Astrocyte (in vitro differentiated cells and primary cell): ENCODE data around the gene ZNF3. TPM values are rescaled to one million over a fixed set of nuclear protein-coding genes. Genes with fewer than 3 reads are reported as not detected.

Experiments used
- DNase-seq: peaks from one replicate; pipeline ENCODE4 v3.0.0-alpha.2; 2010; ENCODE audit warnings: low read depth
- FAIRE-seq: peaks from 2 replicates; lab custom pipeline; 2011; peaks lifted over from hg19 to GRCh38; lab: Jason Lieb, UNC
- H2AFZ ChIP-seq: 2 replicates; pipeline ENCODE4 v1.6.0; 2012; ENCODE audit warnings: low read depth, low read length, inconsistent platforms
- H3K27ac ChIP-seq: 2 replicates; pipeline ENCODE4 v1.5.1; 2011; ENCODE audit warnings: low read depth, low read length, inconsistent platforms
- H3K27me3 ChIP-seq: 2 replicates; pipeline ENCODE4 v1.6.0; 2011; ENCODE audit warnings: low read length, inconsistent platforms; ENCODE audit not compliant: insufficient read depth
- H3K36me3 ChIP-seq: 2 replicates; pipeline ENCODE4 v1.5.1; 2011; ENCODE audit warnings: low read length, inconsistent platforms; ENCODE audit not compliant: insufficient read depth
- H3K4me1 ChIP-seq: 2 replicates; pipeline ENCODE4 v1.5.1; 2011; ENCODE audit warnings: low read length, inconsistent platforms; ENCODE audit not compliant: insufficient read depth
- H3K4me2 ChIP-seq: 2 replicates; pipeline ENCODE4 v1.6.0; 2012; ENCODE audit warnings: low read length, inconsistent platforms
- H3K4me3 ChIP-seq: 2 replicates; pipeline ENCODE4 v1.5.1; 2011; ENCODE audit warnings: low read depth, mild to moderate bottlenecking, low read length, inconsistent platforms; ENCODE audit not compliant: insufficient read depth
- H3K79me2 ChIP-seq: 2 replicates; pipeline ENCODE4 v1.6.0; 2012; ENCODE audit warnings: mild to moderate bottlenecking, low read length, inconsistent platforms; ENCODE audit not compliant: insufficient read depth
- H3K9ac ChIP-seq: 2 replicates; pipeline ENCODE4 v1.6.0; 2012; ENCODE audit warnings: mild to moderate bottlenecking, low read length, inconsistent platforms
- H3K9me3 ChIP-seq: 2 replicates; pipeline ENCODE4 v1.5.1; 2012; ENCODE audit warnings: low read depth, mild to moderate bottlenecking, low read length, inconsistent platforms; ENCODE audit not compliant: insufficient read depth
- H4K20me1 ChIP-seq: 2 replicates; pipeline ENCODE4 v1.6.0; 2012; ENCODE audit warnings: low read length, inconsistent platforms; ENCODE audit not compliant: insufficient read depth
- H3K27ac Mint-ChIP-seq: one replicate; pipeline ENCODE4 v1.8.0; 2021; ENCODE audit warnings: mild to moderate bottlenecking, mixed read lengths; ENCODE audit not compliant: unreplicated experiment
- H3K27me3 Mint-ChIP-seq: one replicate; pipeline ENCODE4 v1.8.0; 2021; ENCODE audit warnings: low read depth, mixed read lengths; ENCODE audit not compliant: unreplicated experiment
- H3K36me3 Mint-ChIP-seq: one replicate; pipeline ENCODE4 v1.8.0; 2021; ENCODE audit warnings: low read depth, mixed read lengths; ENCODE audit not compliant: unreplicated experiment
- H3K4me1 Mint-ChIP-seq: one replicate; pipeline ENCODE4 v1.8.0; 2021; ENCODE audit warnings: low read depth, mixed read lengths; ENCODE audit not compliant: unreplicated experiment
- H3K4me3 Mint-ChIP-seq: one replicate; pipeline ENCODE4 v1.8.0; 2021; ENCODE audit warnings: mild to moderate bottlenecking, moderate library complexity, mixed read lengths; ENCODE audit not compliant: unreplicated experiment
- H3K9me3 Mint-ChIP-seq: one replicate; pipeline ENCODE4 v1.8.0; 2021; ENCODE audit warnings: mild to moderate bottlenecking, mixed read lengths; ENCODE audit not compliant: unreplicated experiment
- EZH2 ChIP-seq: IDR thresholded peaks from 2 replicates; pipeline ENCODE4 v1.6.1; 2012; ENCODE audit warnings: mild to moderate bottlenecking, low read length, inconsistent platforms; ENCODE audit not compliant: insufficient read depth
- total RNA-seq: library from RNA; stranded (reverse); gene quantifications from 2 replicates; pipeline ENCODE4 v1.2.1, GENCODE V29; 2021
- TF ChIP-seq, protein P1 (sequence below): IDR thresholded peaks from 2 replicates; pipeline ENCODE4 v1.5.1; 2011; ENCODE audit warnings: low read depth, mild to moderate bottlenecking, inconsistent platforms, low read length, moderate library complexity; ENCODE audit not compliant: insufficient read depth

ZNF3 gene
- total RNA-seq, 1 donor from 2014 or later, result 24.0 TPM

DNA sequence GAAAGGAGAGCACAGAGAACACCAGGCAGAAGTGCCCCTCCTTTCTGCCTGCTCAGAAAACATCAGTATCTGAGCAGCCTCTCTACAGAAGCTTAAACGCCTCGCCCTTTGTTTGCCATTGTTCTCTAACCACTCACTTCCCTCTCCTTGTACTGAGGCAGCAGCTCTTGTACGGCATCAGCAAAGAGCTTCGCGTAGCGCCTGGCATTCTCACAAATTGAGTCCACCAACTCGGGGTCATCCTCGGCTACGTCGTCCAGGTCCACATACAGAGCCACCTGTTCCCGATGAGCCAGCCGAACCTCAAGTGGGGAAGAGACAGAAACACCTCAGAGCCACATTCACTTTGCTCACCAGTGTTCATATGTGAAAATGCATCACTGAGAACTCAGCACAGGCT, 17.9 kb upstream of the ZNF3 start:
- Histone ChIP-seq H4K20me1 (peaks cover 32% of the 10 kb centered on the region), H3K4me1 (peaks cover 24% of the 10 kb centered on the region), H3K9ac (peak overlapping the region; percentile 91), H3K4me3 (peak overlapping the region; percentile 69), H3K27me3 (no peaks in the 10 kb centered on the region), H3K4me2 (peak overlapping the region; percentile 93), H3K36me3 (peaks cover 41% of the 10 kb centered on the region), H3K9me3 (no peaks in the 10 kb centered on the region), H2AFZ (no peak overlapping the region), H3K79me2 (peaks cover 64% of the 10 kb centered on the region), H3K27ac (peak overlapping the region; percentile 84)
- FAIRE-seq (no peak), DNase-seq (no peak)
- peaks cover 22% of the 10 kb centered on the region for H3K4me1 Mint-ChIP-seq
- peak overlapping the region; percentile 91 for H3K27ac Mint-ChIP-seq
- H3K36me3 Mint-ChIP-seq, result peaks cover 27% of the 10 kb centered on the region
- H3K27me3 Mint-ChIP-seq, result no peaks in the 10 kb centered on the region
- H3K9me3 Mint-ChIP-seq, result no peaks in the 10 kb centered on the region
- no peak for TF ChIP-seq EZH2
- TF ChIP-seq, protein P1, sequence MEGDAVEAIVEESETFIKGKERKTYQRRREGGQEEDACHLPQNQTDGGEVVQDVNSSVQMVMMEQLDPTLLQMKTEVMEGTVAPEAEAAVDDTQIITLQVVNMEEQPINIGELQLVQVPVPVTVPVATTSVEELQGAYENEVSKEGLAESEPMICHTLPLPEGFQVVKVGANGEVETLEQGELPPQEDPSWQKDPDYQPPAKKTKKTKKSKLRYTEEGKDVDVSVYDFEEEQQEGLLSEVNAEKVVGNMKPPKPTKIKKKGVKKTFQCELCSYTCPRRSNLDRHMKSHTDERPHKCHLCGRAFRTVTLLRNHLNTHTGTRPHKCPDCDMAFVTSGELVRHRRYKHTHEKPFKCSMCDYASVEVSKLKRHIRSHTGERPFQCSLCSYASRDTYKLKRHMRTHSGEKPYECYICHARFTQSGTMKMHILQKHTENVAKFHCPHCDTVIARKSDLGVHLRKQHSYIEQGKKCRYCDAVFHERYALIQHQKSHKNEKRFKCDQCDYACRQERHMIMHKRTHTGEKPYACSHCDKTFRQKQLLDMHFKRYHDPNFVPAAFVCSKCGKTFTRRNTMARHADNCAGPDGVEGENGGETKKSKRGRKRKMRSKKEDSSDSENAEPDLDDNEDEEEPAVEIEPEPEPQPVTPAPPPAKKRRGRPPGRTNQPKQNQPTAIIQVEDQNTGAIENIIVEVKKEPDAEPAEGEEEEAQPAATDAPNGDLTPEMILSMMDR, result no peak
- peak overlapping the region; percentile 93 for H3K4me3 Mint-ChIP-seq

DNA sequence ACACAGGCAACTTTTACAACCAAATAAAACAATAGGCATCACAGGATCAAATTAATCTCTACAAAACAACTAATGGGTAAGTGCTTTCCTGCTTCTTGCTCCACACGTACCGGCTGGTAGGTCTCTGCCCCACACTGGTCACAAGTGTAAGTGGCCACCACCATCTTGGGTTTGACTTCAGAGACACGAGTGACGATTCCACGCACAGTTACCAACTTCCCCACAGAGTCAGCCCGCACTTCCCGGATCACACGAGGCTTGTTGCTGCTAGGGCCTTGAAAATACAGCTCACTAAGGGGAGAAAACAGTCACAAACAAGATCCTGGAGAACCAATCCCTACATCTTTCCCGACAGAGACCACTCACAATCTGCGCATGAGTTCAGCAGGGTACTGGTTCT, 17.4 kb upstream of the ZNF3 start:
- H3K36me3 Mint-ChIP-seq, result peaks cover 27% of the 10 kb centered on the region
- H3K27ac Mint-ChIP-seq, result peak overlapping the region; percentile 91
- no peaks in the 10 kb centered on the region for H3K9me3 Mint-ChIP-seq
- H3K4me1 Mint-ChIP-seq, result peaks cover 22% of the 10 kb centered on the region
- Histone ChIP-seq H2AFZ (no peak overlapping the region), H3K27me3 (no peaks in the 10 kb centered on the region), H4K20me1 (peaks cover 37% of the 10 kb centered on the region), H3K9me3 (no peaks in the 10 kb centered on the region), H3K36me3 (peaks cover 47% of the 10 kb centered on the region), H3K4me3 (no peak overlapping the region), H3K4me2 (peak overlapping the region; percentile 93), H3K9ac (peak overlapping the region; percentile 91), H3K79me2 (peaks cover 69% of the 10 kb centered on the region), H3K27ac (no peak overlapping the region), H3K4me1 (peaks cover 27% of the 10 kb centered on the region)
- H3K27me3 Mint-ChIP-seq, result no peaks in the 10 kb centered on the region
- no peak for TF ChIP-seq EZH2
- TF ChIP-seq, protein P1, result no peak
- H3K4me3 Mint-ChIP-seq, result peak overlapping the region; percentile 93
- no peak for FAIRE-seq
- DNase-seq, result no peak

DNA sequence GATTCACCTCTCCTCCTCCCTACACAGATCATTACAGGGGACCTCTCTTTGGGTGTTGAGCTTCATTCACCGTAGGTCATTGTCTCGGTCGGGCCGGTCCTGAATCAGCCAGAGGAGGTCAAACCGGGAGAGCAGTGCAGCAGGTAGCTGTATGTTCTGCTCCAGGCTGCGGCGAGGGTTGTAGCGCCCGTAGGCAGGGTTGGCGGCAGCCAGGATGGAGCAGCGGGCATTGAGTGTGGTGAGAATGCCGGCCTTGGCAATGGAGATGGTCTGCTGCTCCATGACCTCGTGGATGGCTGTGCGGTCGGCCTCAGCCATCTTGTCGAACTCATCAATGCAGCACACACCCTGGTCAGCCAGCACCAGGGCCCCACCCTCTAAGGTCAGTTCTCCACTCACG, 14.2 kb upstream of the ZNF3 start:
- H4K20me1 ChIP-seq, result peaks cover 63% of the 10 kb centered on the region
- no peak overlapping the region for H3K4me3 Mint-ChIP-seq
- no peak overlapping the region for H3K27ac Mint-ChIP-seq
- H3K79me2 ChIP-seq, result peaks cover 89% of the 10 kb centered on the region
- H3K4me1 Mint-ChIP-seq, result peaks cover 18% of the 10 kb centered on the region
- H3K27ac ChIP-seq, result no peak overlapping the region
- H3K4me1 ChIP-seq, result peaks cover 37% of the 10 kb centered on the region
- no peak for TF ChIP-seq EZH2
- TF ChIP-seq, protein P1, result no peak
- peaks cover 45% of the 10 kb centered on the region for H3K36me3 Mint-ChIP-seq
- FAIRE-seq (no peak), DNase-seq (no peak)
- peaks cover 79% of the 10 kb centered on the region for H3K36me3 ChIP-seq
- H3K4me3 ChIP-seq, result no peak overlapping the region
- H3K9ac ChIP-seq, result no peak overlapping the region
- no peaks in the 10 kb centered on the region for H3K9me3 ChIP-seq
- no peak overlapping the region for H3K4me2 ChIP-seq
- H2AFZ ChIP-seq, result no peak overlapping the region
- no peaks in the 10 kb centered on the region for H3K27me3 ChIP-seq
- H3K9me3 Mint-ChIP-seq, result no peaks in the 10 kb centered on the region
- H3K27me3 Mint-ChIP-seq, result no peaks in the 10 kb centered on the region
